ELF-1 (cell line): ENCODE data around the gene RIC8B.

ENCODE experiments used
- DNase-seq: peaks from one replicate; pipeline ENCODE4 v3.0.0-alpha.2; 2016; ENCODE audit warnings: low read depth, low spot score

The RIC8B gene

DNA sequence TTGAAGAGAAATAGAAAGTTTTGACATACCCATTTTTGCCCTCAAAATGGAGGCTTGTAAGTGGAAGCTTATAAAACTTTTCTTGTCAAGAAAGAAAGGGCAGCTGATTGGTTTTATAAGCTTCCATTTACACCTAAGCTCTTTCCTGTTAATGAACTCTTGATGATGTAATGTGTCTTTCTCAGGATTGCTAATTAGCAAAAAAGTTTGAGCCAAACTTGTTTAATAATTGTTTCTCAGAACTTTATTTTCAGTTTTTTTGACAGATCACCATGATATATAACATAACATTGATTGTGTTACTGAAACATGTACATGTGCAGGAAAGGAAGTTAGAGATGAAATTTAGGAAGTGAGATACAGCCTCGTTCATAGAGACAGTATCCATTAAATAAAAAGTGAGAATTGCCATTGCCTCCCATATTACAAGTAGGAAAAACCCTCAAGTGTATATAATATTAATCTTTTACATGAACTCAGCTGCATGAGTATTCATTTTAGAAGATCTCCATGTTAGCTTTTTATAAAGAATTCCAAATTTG, 26.8 kb downstream of the RIC8B start:
- DNase-seq, result no peak

DNA sequence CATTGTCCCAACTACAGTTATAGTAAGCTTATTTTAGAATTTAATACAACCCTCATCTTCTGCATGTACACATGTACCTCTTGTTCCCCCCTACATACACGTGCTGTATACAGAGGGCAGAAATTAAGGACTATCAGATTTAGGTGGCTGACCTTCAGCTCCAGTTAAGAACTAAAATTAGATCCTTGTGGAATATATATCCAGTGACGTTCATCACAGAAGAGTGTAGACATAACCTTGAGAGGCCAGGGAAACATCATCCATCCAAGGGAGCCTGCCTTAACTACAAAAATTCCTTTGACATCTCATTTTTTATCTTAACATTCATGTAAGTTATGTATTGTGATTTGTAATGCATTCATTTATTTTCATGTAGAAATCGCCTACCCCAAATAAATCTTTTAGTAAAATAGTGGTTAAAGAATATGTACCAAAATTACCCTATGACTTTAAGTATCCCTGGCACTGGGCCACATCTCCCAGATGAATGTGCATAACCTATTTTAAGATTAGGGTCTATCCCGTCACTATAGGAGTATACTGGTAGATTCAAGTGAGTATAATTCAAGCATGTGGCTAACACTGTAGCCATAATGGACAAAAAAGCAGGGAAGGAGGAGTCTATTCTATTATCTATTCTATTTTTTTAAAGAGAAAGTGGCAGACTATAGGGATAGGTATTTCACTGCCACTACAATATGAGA, 27.5 kb downstream of the RIC8B start:
- DNase-seq, result no peak

DNA sequence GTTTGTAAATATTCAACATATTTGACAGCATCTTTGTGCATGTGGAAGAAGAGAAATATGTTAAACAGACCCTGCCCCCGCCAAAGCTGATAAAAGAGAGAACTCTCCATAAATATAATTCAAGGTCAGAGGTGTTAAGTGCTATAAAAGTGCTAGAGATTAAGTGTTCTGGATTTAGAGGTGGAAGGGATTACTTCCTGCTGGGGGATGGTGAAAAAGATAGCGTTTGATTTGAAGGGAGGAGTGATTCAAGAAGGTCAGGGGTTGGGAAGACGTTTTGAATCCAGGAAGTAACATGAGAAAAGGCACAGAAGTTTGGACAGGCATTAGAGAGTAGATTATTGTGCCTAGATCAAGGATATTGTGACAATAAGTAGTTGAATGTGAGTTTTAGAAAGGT, 30.2 kb downstream of the RIC8B start:
- DNase-seq, result no peak

DNA sequence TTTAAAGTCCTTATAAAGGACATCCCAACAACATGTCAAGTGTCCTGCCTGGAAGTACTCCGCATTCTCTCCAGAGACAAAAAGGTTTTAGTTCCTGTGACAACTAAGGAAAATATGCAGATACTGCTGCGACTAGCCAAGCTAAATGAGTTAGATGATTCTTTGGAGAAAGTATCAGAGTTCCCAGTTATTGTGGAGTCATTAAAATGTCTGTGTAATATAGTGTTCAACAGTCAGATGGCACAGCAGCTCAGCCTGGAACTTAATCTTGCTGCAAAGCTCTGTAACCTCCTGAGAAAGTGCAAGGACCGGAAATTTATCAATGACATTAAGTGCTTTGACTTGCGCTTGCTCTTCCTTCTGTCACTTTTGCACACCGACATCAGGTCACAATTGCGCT, 40.2 kb downstream of the RIC8B start:
- no peak for DNase-seq

DNA sequence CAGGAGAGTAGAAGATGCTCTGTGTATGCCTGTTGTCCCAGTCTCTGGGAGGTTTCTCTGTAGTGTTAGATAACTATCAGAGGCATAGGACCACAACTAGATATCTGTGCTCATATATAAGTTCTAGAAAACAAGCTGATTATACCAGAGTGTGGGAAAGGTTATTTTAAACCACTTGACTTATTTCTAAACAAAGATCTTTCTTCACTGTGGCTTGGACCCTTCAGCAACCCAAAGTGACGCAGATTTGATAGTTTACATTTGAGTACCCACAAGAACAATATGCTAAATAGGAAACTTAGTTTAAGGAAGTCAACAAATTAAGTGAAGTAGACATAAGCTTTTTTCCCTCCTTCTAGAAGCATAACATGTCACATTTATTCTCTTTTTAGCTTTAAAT, 41.3 kb downstream of the RIC8B start:
- no peak for DNase-seq

DNA sequence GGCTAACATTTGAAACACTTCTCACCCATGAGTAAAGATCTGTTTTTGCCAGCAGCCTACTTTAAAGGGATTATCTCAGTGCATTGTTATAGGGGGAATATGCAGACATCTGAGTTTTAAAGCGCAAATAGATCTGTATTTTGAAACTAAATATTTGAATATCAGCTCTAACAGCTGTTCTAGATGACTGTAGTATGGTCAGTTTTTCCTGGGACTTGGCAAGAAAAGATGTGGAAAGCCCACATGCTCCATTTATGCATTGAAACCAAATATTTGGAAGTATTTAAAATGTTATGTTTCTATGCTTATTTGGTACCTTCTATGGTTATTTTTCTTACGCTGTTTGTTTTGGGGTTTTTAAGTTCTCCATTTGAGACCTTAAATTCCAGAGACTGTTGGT, 41.7 kb downstream of the RIC8B start:
- DNase-seq, result no peak

DNA sequence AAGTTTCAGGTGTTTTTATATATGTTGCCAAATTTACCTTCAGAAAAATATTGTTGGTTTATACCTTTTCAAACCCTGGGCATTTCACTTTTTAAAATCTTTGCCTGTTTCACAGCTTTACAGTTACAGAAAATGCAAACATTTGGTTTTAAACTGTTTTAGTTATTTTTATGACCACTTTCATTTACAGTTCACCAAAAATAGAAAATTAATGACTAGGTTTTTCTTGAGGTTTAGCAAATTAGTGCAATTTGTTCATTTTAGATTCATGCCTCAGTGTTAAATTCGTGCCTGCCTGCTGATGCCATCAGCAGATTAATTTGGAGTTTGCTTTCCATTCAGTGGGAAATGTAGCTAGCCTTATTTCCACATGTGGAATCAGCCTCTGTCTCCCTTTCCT, 45.5 kb downstream of the RIC8B start:
- no peak for DNase-seq

DNA sequence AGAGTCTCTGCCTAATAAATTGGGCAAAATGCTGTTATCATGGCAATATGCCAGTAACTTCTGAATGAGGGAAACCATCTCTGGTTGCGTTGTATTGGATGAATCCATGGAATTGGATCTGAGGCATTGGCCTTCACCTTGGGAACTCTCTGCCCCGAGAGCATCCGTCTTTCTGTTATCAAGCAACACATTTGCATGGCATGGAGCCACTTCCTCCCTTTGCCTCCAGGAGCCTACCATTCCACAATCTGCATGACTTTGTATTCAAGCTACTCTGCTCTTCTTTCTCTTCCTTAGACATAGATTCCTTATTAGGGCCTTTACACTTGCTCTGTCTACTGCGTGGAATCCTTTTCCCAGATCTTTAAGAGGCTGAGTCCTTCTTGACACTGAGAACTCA, 57.2 kb downstream of the RIC8B start:
- DNase-seq, result peak; percentile 10

DNA sequence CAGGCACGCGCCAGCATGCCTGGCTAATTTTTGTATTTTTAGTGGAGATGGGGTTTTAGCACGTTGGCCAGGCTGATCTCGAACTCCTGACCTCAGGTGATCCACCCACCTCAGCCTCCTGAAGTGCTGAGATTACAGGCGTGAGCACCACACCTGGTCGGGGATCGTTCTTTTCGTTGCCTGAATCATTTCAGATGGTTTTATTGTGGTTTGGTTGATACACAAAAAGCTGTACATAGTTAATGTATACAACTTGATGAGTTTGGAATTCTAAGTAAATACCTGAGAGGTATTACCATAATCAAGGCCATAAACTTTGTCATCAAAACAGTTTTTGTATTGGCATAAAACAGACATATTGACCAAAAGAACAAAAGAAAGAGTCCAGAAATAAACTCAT, 63.3 kb downstream of the RIC8B start:
- no peak for DNase-seq

DNA sequence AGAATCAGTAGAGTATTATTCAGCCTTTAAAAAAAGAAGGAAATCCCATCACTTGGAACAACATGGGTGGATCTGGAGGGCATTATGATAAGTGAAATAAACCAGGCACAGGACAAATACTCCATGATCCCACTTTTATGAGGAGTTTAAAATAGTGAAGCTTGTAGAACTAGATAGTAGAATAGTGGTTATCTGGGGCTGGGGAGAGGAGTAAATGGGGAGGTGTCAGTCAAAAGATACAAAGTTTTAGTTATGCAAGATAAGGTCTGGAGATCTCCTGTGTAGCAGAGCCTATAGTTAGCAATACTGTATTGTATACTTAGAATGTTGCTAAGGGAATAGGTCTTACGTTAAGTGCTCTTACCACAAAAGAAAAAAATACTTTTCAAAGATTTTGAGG, 64.9 kb downstream of the RIC8B start:
- no peak for DNase-seq

DNA sequence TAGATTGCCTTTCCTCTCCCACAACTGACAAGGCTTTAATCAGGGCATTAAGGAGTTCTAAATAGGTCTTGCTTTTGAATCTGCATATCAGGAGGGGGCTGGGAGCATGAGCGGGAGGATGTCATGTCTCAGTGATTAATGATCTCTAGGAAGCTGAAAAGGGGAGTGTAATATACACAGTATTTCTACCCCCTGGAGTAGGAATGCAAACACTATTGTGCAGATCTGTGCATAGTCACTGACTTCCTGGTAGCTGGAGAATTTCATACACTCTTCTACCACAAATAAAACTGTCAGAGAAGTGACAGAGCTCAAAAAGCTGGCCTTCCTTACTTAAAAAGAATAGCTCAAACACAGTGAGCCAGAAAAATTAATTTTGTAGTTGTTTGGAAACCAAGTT, 65.8 kb downstream of the RIC8B start:
- no peak for DNase-seq

DNA sequence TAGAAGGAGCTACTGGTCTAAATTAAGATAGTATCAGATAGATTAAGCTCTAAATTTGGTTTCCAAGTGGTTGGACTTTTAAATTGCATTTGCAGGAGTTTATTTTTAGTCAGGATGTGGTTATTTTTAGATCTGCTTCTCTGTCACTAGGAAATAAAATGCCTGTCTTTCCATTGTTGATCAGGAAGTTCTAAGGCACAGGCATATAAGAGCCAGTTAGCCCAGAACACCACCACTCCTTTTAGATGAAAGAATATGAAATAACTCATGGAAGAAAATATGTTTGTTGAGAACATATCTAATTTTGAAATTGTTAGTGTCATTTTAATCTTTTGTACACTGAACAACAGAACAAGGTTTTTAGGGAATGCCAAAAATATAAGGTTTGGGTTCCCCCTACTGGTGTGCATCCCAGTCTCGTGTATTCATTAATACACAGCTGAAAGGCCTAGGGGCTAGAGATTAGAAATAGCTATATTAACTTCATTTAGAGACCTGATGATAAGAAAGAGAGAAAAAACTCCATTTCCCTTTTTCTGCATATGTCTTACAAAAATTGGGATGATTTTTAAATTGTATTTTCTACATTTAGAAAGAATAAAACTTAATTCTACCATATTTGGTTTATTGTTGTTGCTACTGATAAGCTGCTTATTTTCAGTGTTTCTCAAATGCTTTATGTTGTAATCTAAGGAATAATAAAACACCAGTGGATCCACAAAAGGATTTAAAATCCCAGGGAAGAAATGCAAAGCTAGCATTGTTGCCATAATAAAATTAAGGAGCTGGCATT, 67.2 kb downstream of the RIC8B start:
- no peak for DNase-seq

DNA sequence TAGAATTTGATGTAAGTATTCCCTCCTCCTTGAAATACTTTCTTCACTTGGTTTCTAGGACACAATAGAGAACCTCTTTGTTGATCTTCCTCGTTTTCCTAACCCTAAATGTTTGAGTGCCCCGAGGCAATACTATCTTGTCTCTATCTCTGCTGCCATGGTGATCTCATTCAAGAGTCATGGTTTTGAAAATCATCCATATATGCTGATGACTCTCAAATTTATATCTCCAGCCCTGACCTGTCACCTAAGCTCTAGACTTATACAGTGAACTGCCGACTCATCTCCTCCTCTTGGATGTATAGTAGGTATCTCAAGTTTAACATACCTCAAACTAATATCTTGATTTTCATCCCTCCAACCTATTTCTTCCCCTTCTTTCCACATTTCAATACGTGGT, 71.4 kb downstream of the RIC8B start:
- no peak for DNase-seq

DNA sequence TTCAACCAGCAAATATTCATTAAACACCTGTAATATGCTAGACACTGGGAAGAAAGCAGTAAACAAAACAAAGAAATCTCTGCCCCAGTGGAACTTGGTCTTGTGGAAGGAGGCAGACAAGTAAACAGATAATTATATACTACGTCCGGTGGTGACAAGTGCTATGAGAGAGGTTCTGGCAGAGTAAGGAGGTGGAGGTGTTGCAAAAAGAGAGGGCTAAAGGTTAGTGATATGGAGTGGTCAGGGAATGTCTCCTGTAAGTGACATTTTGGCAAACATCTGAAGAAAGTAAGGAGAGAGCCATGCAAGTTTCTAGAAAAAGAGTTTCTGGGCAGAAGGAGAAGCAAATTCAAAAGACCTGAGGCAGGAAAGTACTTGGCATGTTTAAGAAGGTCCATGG, 73.4 kb downstream of the RIC8B start:
- no peak for DNase-seq

DNA sequence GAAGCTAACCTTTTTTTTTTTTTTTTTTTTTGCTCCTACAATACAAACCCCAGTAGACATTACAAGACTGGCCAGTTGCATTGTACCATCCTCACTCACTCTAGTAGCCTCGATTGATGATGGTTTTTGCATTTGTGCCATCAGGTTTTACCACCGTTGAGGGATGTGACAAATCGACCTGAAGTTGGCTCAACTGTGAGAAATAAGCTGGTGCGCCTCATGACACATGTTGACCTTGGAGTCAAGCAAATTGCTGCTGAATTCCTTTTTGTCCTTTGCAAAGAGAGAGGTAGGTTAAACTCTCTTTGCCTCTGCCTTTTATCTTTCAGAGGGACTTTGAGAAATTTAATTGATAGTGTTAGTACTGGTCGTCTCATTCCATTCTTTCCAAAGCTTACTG, 76.8 kb downstream of the RIC8B start:
- no peak for DNase-seq

DNA sequence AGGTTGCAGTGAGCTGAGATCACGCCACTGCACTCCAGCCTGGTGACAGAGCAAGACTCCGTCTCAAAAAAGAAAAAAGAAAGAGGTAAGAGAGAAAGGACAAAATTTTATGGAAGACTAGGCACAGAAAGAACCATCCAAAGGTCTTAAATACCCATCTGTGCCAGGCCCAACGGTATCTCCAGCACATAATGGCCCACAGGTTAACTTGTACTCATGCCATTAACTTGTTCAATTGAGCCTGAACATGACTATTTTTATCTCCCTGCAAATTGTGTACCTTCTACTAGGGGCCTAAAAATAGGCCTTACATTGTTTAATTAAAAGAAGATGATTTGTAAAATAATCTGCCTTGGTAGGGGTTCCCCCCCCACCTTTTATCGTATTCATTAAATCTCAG, 80.2 kb downstream of the RIC8B start:
- DNase-seq, result no peak

DNA sequence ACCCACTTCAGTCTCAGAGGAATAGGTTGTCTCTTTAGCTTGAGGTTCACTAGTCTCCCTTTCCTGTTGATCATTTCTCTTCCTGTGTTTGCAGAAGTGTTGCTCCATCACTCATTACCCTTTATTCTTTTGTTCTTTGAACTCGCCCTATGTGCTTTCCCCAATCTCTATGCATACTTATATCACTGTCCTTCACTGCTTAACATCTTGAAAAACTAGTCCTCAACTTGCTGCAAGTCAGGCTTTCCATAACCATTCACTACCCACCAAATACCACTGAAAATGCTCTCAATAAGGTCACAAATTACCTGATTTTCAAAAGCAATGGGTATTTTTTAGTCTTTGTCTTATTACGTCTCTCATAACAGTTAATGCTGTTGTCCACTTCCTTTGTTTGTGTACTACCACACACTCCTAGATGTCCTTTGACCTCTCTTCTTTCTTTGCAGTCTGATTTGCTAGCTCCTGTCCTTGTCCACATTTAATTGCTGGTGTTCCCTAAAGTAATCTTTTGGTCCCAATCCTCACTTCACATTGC, 80.8 kb downstream of the RIC8B start:
- DNase-seq, result no peak

DNA sequence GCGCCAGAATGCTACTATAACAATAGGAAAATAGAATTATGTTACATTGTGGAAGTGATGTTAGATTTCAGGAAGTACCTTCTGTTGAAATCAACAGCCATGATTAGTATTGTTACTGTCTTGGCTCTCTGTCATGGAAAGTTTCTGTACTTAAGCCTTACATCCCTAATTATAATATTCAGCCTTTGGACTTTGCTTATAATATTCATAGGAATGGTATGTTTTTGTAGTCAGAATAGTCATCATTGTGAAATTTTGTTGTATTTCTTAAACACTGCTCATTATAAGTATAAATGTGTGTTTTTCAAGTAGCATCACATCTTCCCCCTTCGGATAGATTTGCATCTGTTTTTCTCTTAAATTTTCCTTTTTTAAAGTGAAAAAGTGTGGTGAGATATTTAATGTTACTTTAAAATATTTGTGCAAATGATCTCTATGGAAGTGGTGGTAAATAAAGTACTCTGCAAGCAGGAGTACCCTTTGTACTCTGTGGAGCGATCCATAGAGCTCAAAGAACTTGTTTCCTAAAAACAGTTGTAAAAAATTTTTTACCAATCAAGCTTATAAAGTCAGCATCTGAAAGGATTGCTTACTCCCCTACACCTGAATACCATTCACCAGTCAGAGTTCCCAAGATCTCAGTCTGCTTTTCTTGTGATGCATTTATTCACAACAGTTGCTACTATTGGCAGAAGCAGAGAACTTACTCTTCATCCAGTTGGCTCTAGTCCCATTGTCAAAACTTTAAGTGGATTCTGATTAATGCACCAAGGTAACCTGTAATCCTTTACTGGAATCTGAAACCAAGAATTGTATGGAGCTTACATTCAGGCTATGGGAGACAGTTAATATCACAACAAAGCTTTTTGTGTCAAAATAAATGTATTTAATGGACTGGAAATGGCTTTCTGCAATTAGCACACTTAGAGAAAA, 87.8 kb downstream of the RIC8B start:
- no peak for DNase-seq

DNA sequence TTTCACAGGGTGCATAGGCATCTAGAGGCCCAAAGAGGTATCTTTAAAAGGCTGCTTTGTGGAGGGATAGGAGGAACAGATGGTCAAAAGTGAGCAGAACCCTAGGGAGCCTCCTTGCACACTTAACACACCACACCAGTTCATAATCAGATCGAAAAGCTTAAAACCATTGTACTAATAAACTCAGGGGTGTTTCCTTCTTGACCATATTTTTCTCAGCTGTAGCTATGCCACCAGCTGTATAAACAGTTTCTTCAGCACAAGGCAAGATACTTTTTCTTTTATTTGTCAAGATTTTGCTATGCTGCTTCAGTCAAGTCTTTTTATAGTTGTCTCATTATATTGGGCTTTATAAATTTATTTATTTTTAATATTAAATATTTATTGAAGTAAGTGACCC, 88.7 kb downstream of the RIC8B start:
- DNase-seq, result no peak

DNA sequence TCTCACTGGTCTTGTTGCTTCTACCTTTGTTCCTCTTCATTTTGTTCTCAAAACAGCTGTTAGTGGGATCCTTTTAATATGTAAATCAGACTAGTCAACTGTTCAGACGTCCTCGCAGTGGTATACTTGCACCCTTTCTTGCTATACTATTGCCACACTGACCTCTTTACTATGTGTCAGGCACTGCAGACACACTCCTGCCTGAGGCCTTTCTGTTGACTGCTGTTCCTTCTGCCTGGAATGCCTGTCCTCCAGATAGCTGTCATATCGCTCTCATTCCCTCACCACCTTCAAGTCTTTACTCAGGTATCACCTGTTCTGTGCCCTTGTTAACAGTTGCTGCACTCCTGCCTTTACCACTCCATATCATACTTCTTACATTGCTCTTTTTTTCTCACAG, 91.2 kb downstream of the RIC8B start:
- DNase-seq, result peak; percentile 77

DNA sequence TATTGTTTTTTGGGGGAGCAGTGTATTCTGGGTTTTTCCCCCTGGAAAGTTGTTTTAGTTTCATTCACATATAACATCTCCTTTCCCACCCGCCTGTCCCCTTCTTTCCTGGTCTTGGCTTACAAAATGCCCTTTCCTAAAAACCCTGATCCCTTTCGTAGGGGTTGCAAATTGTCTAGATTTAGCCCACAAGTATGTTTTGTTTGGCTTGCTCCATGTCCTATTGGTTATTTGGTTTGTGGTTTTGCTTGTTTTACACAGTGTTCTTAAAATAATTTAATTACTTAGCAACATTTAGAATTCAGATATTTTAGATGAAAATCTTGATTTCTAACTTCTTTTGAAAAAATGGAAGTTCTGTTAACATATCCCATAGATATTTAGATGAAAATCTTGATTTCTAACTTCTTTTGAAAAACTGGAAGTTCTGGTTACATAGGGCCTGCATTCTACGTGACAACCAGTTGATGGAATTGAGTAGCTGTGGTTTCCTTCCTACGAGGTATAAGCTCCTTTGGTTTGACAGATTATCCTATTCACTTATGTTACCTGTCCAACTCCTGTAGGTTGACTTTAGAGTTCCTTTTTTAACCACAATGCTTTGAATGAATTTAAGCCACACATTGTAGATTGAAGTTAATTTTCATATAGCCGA, 92.1 kb downstream of the RIC8B start:
- no peak for DNase-seq
